ENCODE measurements around the gene STK25. TPM values are rescaled to one million over a fixed set of nuclear protein-coding genes. Genes with fewer than 3 reads are reported as not detected.

The STK25 gene
- total RNA-seq, 2 donors from 2014 or later: 94.5 to 173 TPM

- Histone ChIP-seq H3K27me3 (no peaks in the 10 kb centered on the region), H3K4me3 (no peak overlapping the region), H3K36me3 (peaks cover 36% of the 10 kb centered on the region), H3K27ac (no peak overlapping the region), H3K4me1 (no peaks in the 10 kb centered on the region), H3K9me3 (no peaks in the 10 kb centered on the region)
- TF ChIP-seq, protein P1, sequence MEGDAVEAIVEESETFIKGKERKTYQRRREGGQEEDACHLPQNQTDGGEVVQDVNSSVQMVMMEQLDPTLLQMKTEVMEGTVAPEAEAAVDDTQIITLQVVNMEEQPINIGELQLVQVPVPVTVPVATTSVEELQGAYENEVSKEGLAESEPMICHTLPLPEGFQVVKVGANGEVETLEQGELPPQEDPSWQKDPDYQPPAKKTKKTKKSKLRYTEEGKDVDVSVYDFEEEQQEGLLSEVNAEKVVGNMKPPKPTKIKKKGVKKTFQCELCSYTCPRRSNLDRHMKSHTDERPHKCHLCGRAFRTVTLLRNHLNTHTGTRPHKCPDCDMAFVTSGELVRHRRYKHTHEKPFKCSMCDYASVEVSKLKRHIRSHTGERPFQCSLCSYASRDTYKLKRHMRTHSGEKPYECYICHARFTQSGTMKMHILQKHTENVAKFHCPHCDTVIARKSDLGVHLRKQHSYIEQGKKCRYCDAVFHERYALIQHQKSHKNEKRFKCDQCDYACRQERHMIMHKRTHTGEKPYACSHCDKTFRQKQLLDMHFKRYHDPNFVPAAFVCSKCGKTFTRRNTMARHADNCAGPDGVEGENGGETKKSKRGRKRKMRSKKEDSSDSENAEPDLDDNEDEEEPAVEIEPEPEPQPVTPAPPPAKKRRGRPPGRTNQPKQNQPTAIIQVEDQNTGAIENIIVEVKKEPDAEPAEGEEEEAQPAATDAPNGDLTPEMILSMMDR (IDR thresholded peaks at IDR 0.05): no peak
- no peak for DNase-seq (ENCODE audit: low spot score)
Observed at GRCh38 chr2:241491549-241492173, 16.7 kb downstream of the STK25 start.

DNA sequence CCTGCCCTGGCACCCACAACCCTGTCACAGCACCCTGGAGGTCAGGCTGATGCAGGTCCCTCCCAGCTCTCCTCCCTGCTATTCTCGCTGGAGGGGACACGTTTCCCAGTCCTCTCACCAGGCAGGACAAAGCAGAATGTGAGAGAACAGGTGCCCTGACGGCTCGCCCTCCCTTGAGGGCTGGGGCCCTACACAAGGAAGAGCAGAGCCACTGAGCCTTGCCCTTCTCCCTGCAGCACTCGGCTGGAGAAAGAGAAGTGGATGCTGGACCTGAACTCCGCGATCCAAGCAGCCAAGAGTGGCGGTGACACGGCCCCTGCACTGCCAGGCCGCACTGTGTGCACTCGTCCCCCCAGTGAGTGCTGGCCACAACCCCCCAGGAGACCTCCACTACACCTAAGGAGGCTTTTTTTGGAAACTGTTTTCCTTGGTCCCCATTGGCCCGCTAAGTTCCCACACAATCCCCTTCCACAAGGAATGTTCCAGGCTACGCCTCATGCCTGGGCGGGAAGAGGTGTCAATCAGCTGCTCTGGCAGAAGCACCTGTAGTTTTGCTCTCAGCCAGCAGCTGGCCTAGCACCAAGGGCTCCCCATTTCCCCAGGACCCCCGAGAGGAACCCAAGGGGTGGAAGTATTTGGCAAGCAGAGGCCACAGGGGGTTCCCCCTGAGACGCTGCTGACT lies 17.4 kb downstream of the STK25 start:
- H3K4me3 ChIP-seq: no peak overlapping the region
- no peaks in the 10 kb centered on the region for H3K9me3 ChIP-seq
- H3K27me3 ChIP-seq: no peaks in the 10 kb centered on the region
- no peak overlapping the region for H3K27ac ChIP-seq
- TF ChIP-seq, protein P1 (IDR thresholded peaks at IDR 0.05): no peak
- no peak for DNase-seq (ENCODE audit: low spot score)
- H3K36me3 ChIP-seq: peaks cover 31% of the 10 kb centered on the region
- no peaks in the 10 kb centered on the region for H3K4me1 ChIP-seq

DNA sequence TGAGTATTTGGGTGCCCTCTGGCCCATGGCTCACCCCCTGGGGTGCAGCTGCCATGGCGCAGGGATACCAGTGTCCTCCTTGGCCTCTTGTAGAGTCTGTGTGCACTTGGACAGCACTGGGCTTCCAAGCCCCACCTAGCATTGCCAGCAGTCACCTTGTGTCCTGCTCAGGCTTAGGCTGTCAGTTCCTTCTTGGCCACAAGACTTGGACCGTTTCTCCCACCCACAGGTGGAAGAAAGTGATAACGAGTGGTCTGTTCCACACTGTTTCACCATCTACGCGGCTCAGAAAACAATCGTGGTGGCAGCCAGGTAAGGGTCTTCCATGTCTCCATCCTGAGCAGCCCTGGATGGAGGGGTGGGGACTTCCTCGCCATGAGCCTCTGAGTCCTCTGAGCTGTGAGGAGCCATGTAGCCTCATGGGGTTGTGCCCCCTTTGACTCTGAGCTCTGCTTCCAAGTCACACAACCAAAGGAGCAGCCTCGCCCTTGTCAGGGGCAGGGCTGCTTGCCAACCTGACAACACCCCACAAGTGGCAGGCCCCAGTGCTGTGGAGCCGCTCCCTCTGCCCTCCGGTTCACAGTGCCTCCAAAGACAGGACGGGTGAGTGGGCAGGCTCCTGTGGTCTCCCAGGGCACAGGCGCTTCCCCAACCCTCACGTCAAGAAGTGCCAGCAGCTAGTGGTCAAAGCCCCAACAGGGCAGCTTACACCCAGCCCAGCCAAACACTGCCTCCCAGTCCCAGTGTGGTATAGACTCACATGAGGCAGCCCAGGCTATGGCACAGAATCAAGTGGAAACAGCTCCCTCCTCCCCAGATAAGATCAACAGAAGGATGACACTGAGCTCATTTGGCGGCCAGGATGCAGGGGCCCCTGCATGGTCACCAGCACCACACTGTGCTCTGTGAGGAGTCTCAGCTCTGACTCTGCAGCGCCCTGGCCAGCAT lies 18.4 kb downstream of the STK25 start:
- Histone ChIP-seq H3K9me3 (no peaks in the 10 kb centered on the region), H3K36me3 (peaks cover 22% of the 10 kb centered on the region), H3K27me3 (no peaks in the 10 kb centered on the region), H3K27ac (no peak overlapping the region), H3K4me1 (no peaks in the 10 kb centered on the region), H3K4me3 (no peak overlapping the region)
- TF ChIP-seq, protein P1 (IDR thresholded peaks at IDR 0.05): no peak
- no peak for DNase-seq (ENCODE audit: low spot score)

DNA sequence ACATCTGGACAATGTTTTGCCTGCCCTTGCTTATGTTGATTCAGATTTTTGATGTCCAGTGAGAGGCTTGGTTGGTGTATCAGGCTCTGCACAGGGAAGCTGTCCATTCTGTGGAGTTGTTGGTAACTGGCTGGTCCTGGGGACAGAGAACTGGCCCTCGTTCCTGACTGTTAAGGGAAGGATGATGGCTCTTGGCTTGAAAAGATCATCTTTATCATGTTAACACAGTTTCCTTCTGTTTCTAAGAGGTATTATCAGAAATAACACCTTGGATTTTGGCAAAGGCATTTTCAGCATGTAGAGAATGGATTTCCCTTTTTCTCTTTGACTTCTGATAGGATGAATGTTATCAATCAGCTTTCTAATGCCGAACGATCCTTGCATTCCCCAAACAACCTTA lies 19.3 kb downstream of the STK25 start:
- peaks cover 12% of the 10 kb centered on the region for H3K36me3 ChIP-seq
- no peak for DNase-seq (ENCODE audit: low spot score)

DNA sequence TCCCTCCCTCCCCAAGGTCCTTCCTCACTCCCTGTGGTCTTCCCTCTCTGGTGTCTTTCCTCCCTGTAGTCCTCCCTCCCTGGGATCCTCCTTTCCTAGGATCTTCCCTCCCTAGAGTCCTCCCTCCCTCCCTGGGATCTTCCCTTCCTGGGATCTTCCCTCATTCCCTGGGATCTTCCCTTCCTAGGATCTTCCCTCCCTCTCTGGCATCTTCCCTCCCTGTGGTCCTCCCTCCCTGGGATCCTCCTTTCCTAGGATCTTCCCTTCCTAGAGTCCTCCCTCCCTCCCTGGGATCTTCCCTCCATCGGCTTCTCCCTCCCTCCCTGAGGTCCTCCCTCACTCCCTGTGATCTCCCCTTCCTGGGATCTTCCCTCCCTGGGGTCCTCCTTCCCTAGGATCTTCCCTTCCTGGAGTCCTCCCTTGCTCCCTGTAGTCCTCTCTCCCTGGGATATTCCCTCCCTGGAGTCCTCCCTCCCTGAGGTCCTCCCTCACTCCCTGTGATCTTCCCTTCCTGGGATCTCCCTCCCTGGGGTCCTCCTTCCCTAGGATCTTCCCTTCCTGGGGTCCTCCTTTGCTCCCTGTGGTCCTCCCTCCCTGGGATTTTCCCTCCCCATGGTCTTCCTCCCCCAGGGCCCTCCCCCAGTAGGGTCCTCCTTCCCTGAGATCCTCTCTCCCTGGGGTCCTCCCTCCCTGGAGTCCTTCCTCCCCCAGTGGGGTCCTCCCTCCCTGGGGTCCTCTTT lies 23.0 kb downstream of the STK25 start:
- no peak overlapping the region for H3K4me3 ChIP-seq
- H3K9me3 ChIP-seq: no peaks in the 10 kb centered on the region
- DNase-seq (ENCODE audit: low spot score): no peak
- H3K27me3 ChIP-seq: no peaks in the 10 kb centered on the region
- H3K4me1 ChIP-seq: no peaks in the 10 kb centered on the region
- TF ChIP-seq, protein P1 (IDR thresholded peaks at IDR 0.05): no peak
- H3K36me3 ChIP-seq: peaks cover 8% of the 10 kb centered on the region
- no peak overlapping the region for H3K27ac ChIP-seq

More for the DNA sequence above, 19.3 kb downstream of the STK25 start:
- H3K4me1 ChIP-seq: no peaks in the 10 kb centered on the region
- no peaks in the 10 kb centered on the region for H3K27me3 ChIP-seq
- no peak overlapping the region for H3K27ac ChIP-seq
- TF ChIP-seq, protein P1 (IDR thresholded peaks at IDR 0.05): no peak
- H3K4me3 ChIP-seq: no peak overlapping the region
- no peaks in the 10 kb centered on the region for H3K9me3 ChIP-seq

All from right atrium auricular region (tissue), 2 donors.